A549 treated with dexamethasone at 1 μM for 4 hours (cell line): ENCODE measurements around the gene RCN2. TPM values are rescaled to one million over a fixed set of nuclear protein-coding genes. Genes with fewer than 3 reads are reported as not detected.

Experiments
- total RNA-seq: library from RNA; stranded (reverse); fragments of 200-300 nt; extraction: Qiagen RNA extraction; gene quantifications from 5 replicates; pipeline ENCODE4 v1.2.3, GENCODE V29; 2022

RCN2 gene
- total RNA-seq, result 57.8 to 67.7 TPM (median 58.8 TPM) in 5 replicates

GRCh38 chr15:76931397-76932134, at the start of gene RCN2:
Gene RCN2 (plus strand): TSS chr15:76931749. CDS start chr15:76931842, 93 bp downstream.

GRCh38 chr15:76905013-76905839, 26.3 kb upstream of the RCN2 start, which contains the start of gene SCAPER:
Gene SCAPER (minus strand): TSS chr15:76905340. CDS start chr15:76883817, 21,523 bp downstream.

GRCh38 chr15:76994971-76995945, 63.7 kb downstream of the RCN2 start, which contains the start of gene PSTPIP1:
Gene PSTPIP1 (plus strand): TSS chr15:76995126. CDS start chr15:76995574, 448 bp downstream.

Other genes starting within 250 kb of the RCN2 start
- gene SCAPER, start 26.4 kb upstream of the RCN2 start, total RNA-seq, result 2.6 to 5.1 TPM (median 3.6 TPM) in 5 replicates
- gene PSTPIP1, start 63.4 kb downstream of the RCN2 start, total RNA-seq, result 0.21 to 0.43 TPM (median 0.25 TPM) in 5 replicates
- gene TSPAN3, start 139.4 kb downstream of the RCN2 start, total RNA-seq, result 350 to 497 TPM (median 477 TPM) in 5 replicates